ENCODE measurements around the gene LY9.

LY9 gene

DNA sequence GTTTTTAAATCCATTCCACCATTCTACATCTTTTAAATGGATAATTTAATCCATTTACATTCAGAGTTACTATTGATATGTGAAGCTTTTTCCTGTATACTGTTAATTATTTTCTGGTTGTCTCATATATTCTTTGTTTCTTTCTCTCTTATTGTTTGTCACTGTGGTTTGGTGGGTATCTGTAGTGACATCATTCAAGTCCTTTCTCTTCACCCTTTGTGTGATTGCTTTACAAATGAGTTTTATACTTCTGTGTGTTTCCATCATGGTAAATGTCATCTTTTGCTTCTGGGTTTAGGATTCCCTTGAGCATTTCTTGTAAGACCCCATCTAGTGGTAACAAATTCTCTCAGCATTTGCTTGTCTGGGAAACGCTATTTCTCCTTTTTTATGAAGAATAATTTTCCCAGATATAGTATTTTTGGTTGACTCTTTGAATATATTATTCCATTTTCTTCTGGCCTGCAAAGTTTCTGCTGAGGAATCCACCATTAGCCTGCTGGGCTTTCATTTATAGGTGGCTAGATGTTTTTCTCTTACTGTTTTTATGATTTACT lies 10.2 kb downstream of the LY9 start:
- DNase-seq, result no peak

DNA sequence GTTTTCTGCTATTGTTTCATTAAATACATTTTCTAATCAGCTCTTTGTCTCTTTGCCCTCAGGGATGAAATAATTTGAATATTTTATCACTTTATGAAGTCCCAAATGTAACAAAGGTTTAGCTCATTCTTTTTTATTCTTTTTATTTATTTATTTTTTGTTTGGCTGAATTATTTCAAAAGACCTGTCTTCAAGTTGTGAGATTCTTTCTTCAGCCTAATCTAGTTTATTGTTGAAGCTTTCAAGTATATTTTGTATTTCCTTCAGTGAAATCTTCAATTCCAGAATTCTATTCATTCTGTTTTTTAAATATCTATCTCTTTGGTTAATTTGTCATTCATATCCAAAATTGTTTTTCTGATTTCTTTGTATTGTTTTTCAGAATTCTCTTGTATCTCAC lies 10.8 kb downstream of the LY9 start:
- no peak for DNase-seq

DNA sequence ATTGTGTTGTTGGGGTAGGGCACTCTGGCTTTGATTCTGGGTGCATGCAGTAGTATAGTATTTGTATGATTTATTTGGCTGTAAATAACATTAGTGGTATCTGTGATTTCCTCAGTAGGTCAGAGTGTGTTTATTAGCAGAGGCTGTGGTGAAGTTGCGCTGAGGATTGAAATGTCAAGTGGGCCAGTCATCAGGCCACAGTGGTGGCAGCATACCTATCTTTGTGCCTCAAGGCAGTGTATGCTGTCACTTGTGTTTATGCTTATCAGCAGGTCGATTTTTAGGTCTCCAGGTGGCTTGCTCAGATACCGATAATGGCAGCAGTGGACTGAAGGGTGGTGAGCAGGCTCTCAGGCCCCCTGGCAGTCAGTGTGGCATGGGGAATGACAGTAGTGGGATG lies 11.3 kb downstream of the LY9 start:
- no peak for DNase-seq

- DNase-seq, result no peak
These were observed 11.8 kb downstream of the LY9 start for GRCh38 chr1:160807738-160808137.

- DNase-seq, result no peak
These were observed 12.3 kb downstream of the LY9 start for GRCh38 chr1:160808289-160808688.

- DNase-seq, result no peak
These were observed 14.5 kb downstream of the LY9 start for GRCh38 chr1:160810486-160810885.

GRCh38 chr1:160811147-160811546 lies 15.2 kb downstream of the LY9 start:
- DNase-seq, result no peak

GRCh38 chr1:160813215-160813614 lies 17.2 kb downstream of the LY9 start:
- DNase-seq, result peak; percentile 21

DNA sequence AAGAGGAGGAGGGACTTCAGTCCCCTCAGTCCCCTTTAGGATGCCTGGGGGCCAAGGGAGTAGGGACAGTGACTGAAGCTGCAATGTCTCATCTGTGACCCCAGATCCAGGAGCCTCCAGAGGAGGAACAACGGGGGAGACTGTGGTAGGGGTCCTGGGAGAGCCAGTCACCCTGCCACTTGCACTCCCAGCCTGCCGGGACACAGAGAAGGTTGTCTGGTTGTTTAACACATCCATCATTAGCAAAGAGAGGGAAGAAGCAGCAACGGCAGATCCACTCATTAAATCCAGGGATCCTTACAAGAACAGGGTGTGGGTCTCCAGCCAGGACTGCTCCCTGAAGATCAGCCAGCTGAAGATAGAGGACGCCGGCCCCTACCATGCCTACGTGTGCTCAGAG lies 18.3 kb downstream of the LY9 start:
- DNase-seq, result no peak

DNA sequence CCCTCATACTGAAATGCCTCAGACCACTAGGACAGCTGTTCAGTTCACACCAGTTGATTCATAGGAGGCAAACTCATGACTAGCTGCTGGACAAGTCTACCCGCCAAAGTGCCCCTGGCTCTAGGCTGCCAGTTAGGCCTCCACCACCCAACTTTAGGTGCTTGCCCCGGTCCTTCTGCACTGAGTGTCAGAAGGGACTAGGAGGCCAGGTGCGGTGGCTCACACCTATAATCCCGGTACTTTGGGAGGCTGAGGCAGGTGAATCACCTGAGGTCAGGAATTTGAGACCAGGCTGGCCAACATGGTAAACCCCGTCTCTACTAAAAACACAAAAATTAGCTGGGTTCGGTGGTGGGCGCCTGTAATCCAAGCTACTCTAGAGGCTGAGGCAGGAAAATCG lies 18.9 kb downstream of the LY9 start:
- no peak for DNase-seq

GRCh38 chr1:160818207-160818937 lies 22.4 kb downstream of the LY9 start:
- no peak for DNase-seq

DNA sequence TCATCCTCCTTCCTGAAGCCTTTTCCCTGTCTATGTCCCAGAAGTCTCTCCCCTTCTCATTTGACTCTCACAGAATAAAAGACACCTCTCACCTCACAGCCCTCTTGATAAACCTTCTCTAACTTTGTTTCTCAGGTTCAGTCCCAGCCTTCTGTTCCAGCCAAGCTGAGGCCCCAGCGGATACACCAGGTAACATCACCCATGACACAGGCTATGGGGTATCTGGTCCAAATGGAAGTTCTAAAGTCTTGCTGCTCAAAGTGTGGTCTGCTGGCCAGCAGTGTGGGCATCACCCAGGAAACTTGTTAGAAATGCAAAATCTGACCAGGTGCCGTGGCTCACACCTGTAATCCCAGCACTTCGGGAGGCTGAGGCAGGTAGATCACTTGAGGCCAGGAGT lies 23.2 kb downstream of the LY9 start:
- no peak for DNase-seq

GRCh38 chr1:160821627-160822026 lies 25.7 kb downstream of the LY9 start:
- no peak for DNase-seq

GRCh38 chr1:160823296-160823695 lies 27.3 kb downstream of the LY9 start:
- DNase-seq, result no peak

- no peak for DNase-seq
These were observed 30.6 kb downstream of the LY9 start for GRCh38 chr1:160826546-160826945.

GRCh38 chr1:160827418-160827817 lies 31.4 kb downstream of the LY9 start:
- no peak for DNase-seq

DNA sequence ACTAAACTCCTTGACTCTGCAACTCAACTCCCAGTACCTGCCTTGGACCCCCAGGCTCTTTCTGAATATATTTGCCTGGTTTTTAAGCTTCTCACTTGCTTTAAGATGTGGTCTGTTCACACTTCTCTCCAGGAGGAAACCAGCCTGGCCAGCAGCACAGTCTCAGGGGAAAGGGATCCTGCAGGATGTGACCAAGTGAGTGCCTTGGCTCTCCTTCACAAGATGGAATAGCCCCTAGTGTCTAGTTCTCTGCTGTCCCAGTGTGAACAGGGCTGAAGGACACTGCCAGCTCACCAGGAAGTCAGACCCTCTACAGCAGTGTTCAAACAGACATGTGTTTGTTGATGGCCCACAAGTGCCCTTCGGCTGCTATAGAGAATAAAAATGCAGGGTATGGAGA lies 33.8 kb downstream of the LY9 start:
- DNase-seq, result no peak

DNA sequence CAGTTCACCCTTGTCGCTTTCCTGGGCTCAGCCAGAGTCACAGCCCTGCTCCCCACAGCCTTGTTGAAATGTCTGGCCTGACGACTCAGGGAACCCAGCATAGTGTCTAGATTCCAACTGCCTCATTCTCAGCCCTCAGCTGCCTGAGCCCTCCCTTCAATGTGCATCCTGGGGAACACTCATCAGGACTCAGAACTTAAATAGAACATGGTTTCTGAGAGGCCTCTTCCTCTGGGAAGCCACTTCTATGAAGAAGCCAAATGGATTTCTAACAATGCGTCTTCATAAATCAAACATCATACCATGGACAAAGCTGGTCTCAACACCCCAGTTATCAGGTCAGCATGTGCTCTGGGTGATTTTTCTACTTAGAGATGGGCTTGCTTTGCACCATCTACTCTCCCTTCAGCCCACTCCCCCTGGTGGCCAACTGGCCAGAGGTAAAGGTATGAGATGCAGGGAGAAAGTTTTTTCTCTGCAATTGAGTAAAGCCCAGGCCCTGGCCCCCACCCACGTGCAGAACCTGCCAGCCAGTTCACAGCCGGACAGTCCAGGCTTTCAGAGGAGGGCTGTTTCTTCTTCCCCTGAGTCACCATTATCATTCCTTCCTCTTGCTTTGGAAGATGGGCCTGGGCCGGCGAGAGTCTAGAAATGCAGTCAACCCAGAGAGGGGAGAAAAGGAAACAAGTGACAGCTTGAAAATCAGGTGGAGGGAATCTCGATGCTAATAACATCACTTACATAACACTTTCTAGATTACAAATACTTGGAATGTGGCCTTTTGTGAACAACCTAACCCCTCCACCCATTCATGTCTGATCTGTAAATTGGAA lies 34.6 kb downstream of the LY9 start:
- peak; percentile 87 for DNase-seq

DNA sequence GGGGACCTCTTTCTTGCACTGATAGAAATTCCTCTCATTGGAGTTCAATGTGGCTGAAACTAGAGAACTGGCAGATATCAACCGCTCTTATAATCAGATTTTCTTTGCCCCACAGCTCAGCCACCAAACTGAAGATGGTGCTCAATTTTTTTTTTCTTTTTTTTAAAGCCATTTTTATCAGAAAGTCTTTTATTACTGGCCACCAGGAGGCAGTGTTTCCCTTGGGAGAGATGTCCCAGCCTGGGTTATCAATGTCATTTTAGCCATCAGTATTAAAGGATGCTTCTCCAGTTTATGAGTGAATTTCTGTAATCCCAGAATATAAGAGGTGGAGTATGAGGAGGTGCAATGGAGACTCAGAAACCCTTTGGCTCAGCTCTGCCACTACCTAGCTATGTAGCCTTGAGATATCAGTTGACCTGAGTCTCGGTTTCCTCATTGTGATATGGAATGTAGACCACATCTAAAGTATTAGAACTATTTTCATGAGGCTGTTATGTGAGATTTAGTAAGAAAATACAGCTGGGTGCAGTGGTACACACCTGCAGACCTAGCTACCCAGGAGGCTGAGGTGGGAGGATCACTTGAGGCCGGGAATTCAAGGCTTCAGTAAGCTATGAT lies 39.1 kb downstream of the LY9 start:
- DNase-seq, result peak; percentile 43

DNA sequence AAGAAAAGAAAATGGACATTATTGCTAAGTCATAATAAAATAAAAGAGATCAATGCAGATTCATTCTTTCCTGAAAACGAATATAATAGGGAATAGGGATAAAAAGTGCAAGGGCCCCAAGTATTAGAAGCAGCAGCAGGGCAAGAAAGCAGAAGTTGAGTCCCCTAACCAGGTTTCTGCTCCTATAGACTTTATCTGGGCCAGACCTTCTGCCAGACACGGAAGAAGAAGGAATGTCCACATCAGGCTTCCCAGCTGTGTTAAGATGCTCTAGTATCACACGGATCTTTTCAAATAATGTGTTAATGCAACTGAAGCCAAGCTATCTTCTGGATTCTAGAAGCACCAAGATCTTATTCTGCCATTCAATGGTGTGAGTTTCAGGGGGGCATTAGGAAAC lies 39.8 kb downstream of the LY9 start:
- no peak for DNase-seq

DNA sequence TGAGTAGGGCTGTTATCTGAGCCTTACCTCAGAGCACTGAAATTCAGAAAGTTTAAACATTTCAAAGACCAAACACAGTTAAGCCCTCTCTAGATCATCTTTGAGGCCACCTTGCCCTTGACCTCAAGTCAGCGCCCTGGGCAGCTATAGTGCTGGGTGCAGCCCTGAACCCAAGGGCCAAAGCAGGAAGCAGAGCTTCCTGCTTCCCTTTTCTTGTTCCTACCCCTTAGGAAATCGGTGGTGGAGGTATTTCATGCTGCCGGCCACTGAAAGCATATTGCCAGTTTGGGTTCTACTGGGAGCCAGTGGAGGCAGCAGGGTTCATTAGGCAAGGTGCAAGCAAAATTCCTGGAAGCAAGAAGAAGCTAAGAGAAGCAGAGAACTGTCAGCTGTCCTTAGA lies 40.6 kb downstream of the LY9 start:
- no peak for DNase-seq

GRCh38 chr1:160836981-160837557 lies 41.1 kb downstream of the LY9 start:
- DNase-seq, result no peak

DNA sequence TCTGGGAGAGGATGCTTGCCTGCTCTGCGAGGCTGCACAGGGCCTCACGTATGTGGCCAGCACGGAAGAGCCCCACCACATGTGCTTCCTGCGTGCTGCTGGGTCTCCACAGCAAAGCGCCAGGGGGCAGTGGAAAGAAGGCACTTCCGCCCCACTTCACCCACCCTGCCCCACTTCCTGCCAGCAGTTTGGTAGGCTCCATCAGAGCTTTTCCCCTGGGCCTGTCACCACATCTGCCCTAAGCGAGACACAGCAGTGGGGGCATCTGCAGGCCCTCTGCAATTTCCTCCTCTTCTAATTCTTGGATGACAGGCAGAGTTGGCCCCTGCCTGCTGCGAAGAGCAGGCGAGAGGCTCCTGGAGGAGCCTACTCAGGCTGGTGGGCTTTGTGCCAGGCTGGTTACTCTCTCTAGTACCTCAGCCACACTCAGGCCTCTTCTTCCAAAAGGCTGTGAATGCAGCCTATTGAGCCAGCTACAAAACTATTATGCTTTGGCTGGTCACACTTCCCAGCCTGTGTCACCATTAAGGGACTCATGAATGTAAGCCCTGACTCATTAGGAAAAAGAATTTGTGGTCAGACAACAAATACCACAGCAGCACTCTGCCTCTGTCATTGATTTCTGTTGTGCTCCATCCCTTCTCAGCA lies 41.7 kb downstream of the LY9 start:
- peak; percentile 81 for DNase-seq
